BLaER1 (cell line): Measurements from ENCODE around the gene ATG9B.
"Not testable (repeated sequence)": the region's sequence is repeated elsewhere in the genome, so short reads cannot be mapped to it uniquely, and the experiment has no call there.

Experiments used
- H3K27ac ChIP-seq: shearing (Covaris generic); formaldehyde crosslinking; 2 replicates; pipeline ENCODE4 v1.8.1; 2022
- H3K27me3 ChIP-seq: shearing (Covaris generic); formaldehyde crosslinking; 2 replicates; pipeline ENCODE4 v1.8.1; 2022
- H3K36me3 ChIP-seq: shearing (Covaris generic); formaldehyde crosslinking; 2 replicates; pipeline ENCODE4 v1.8.1; 2022
- H3K4me1 ChIP-seq: shearing (Covaris generic); formaldehyde crosslinking; 2 replicates; pipeline ENCODE4 v1.8.1; 2022
- H3K4me2 ChIP-seq: shearing (Covaris generic); formaldehyde crosslinking; 2 replicates; pipeline ENCODE4 v1.8.1; 2022
- H3K4me3 ChIP-seq: shearing (Covaris generic); formaldehyde crosslinking; 2 replicates; pipeline ENCODE4 v1.8.1; 2022
- H3K9ac ChIP-seq: shearing (Covaris generic); formaldehyde crosslinking; 2 replicates; pipeline ENCODE4 v1.8.1; 2022
- H3K9me3 ChIP-seq: shearing (Covaris generic); formaldehyde crosslinking; 2 replicates; pipeline ENCODE4 v1.8.1; 2022
- H4K20me1 ChIP-seq: shearing (Covaris generic); formaldehyde crosslinking; 2 replicates; pipeline ENCODE4 v1.8.1; 2022
- Cebpa-rat ChIP-seq: shearing (Covaris generic); IDR thresholded peaks from 2 replicates; pipeline ENCODE4 v1.8.1; 2022

The ATG9B gene

DNA sequence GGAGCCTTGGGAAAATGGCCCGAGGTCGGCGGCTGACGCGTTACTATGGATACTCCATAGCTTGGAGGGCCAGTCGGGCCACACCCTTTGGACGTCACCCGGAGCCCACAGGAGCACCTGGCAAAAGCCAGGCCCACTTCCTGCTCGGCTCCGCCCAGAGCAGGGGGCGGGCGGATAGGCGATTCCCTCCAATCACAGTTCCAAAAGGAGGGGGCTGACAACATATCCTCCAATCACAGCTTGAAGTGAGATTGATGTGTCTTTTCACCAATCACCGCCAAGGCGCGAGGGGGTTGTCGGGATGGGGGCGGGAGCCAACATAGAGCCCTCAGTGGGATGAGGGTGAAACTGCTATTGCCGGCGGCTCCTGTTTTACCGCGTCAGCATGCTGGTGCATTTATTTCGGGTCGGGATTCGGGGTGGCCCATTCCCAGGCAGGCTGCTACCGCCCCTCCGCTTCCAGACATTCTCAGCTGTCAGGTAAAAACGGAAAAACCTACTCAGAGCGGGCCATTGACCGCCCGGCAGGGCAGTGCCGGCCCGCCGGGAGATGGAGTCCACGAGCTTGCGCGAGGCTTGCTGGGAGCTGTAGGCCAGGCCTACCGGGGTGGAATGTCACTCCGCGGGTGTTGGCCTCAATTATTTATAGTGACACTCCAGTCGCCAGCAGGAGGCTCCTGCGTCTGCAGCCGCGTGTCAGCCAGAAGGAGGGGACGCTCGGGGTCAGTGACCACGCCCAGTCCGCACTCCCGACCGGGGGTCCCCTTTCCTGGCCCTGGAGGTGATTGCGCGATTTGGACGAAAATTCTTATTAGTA is 4.0 kb upstream of the ATG9B start, which contains the start of gene ABCB8:
Gene ABCB8 (plus strand): TSS at position 320 of the 817 bp plus-strand sequence. CDS start 66 bp downstream, at position 386.
- H3K27ac ChIP-seq, result peak within 1 kb of the TSS; percentile 50
- no peaks in the 10 kb centered on the region for H3K9me3 ChIP-seq
- peak within 1 kb of the TSS; percentile 93 for H3K4me2 ChIP-seq

DNA sequence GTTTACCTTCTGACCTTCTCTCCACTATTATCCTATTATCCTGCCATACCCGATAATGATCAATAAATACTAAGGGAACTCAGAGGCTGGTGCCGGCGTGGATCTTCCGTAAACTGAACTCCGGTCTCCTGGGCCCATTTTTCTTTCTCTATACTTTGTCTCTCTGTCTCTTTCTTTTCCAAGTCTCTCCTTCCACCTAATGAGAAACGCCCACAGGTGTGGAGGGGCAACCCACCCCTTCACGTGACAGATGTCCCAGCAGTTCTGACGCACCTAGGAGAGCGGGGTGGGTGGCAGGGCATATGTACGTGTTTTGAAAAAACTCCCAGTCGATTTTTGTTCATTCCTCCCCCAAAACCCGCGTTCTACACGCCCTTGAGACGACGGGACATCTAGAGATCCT is 3.4 kb upstream of the ATG9B start:
- not testable (repeated sequence) for H3K27me3 ChIP-seq, H4K20me1 ChIP-seq, H3K27ac ChIP-seq, H3K9me3 ChIP-seq
- H3K9ac ChIP-seq, result peak overlapping the region; percentile 18; the same call in 1 of the 2 replicates
- peak overlapping the region; percentile 69 for H3K4me3 ChIP-seq
- peaks cover 33% of the 10 kb centered on the region for H3K4me1 ChIP-seq
- peaks cover 12% of the 10 kb centered on the region; the same call in 1 of the 2 replicates for H3K36me3 ChIP-seq
- H3K4me2 ChIP-seq, result peak overlapping the region; percentile 93

More for the DNA sequence above, 4.0 kb upstream of the ATG9B start, which contains the start of gene ABCB8:
- TF ChIP-seq Cebpa-rat, result no peak
- no peaks in the 10 kb centered on the region for H4K20me1 ChIP-seq
- peak within 1 kb of the TSS; percentile 69 for H3K4me3 ChIP-seq
- peak within 1 kb of the TSS; percentile 60 for H3K9ac ChIP-seq
- H3K27me3 ChIP-seq, result peaks cover 3% of the 10 kb centered on the region; the same call in 1 of the 2 replicates
- H3K36me3 ChIP-seq, result peaks cover 12% of the 10 kb centered on the region; the same call in 1 of the 2 replicates
- peaks cover 27% of the 10 kb centered on the region for H3K4me1 ChIP-seq

DNA sequence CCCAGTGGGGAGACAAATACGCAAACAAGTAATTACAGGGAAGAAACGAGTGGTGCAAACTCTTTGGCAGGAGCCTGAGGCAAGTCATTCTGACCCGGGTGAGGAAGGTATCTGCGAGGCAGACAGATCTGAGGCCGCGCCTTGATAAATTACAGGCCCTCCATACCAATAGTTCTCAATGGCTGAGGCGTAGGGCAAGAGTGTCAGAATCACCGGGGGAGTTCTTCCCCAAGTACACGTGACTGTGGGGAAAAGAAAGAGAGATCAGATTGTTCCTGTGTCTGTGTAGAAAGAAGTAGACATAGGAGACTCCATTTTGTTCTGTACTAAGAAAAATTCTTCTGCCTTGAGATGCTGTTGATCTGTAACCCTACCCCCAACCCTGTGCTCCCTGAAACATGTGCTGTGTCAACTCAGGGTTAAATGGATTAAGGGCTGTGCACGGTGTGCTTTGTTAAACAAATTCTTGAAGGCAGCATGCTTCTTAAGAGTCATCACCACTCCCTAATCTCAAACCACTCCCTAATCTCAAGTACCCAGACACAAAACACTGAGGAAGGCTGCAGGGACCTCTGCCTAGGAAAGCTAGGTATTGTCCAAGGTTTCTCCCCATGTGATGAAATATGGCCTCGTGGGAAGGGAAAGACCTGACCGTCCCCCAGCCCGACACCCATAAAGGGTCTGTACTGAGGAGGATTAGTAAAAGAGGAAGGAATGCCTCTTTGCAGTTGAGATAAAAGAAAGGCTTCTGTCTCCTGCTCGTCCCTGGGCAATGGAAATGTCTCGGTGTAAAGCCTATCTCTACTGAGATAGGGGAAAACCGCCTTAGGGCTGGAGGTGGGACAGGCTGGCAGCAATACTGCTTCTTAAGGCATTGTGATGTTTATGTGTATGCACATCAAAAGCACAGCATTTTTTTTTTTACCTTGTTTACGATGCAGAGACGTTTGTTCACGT is 2.8 kb upstream of the ATG9B start:
- H3K9ac ChIP-seq, H3K27ac ChIP-seq, H3K9me3 ChIP-seq, H3K4me3 ChIP-seq, H3K27me3 ChIP-seq, H4K20me1 ChIP-seq: not testable (repeated sequence)
- 0 out of 2 replicates have a peak, but pooled peaks cover 10% of the 10 kb centered on the region for H3K36me3 ChIP-seq
- H3K4me1 ChIP-seq, result peaks cover 33% of the 10 kb centered on the region
- H3K4me2 ChIP-seq, result peak overlapping the region; percentile 93

DNA sequence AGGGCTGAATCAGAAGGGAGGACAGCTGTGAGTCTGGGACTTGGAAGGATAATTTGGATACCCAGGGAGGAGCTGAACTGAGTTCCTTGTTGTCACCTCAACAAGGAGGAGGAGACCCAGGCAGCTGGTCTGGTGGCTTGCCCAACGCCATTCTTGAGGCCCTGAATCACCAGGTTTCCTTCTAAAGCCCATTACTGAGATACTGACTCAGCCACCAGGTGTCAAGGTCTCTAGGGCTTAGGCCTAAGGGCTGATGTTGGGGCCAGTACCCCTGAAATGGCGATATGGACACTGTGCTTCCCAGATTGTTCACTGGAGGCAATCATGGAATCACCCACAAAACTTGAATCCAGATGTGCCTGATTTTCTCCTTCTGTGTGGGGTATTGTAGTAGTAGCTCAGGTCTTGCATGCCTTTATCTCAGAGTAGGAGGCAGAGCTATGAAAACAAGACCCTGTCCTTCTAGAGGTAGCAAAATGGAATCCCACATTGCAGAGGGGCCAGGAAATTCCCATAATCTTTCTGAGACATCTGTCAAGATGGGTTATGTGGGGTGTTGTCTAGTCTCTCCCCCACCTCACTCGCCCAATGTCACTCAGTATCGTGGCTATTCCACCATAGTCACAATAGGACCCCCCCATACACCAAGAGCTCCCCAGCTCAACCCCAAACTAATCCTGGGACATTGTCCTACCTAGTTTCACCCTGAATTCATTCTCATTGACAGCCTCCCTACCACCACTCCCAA is 1.8 kb upstream of the ATG9B start:
- Histone ChIP-seq H3K4me3 (no peak overlapping the region), H3K4me1 (peaks cover 33% of the 10 kb centered on the region)

GRCh38 chr7:151023232-151023631 is 1.1 kb downstream of the ATG9B start:
- peak overlapping the region; percentile 72 for H3K4me2 ChIP-seq
- H3K36me3 ChIP-seq, result no peaks in the 10 kb centered on the region
- no peak overlapping the region for H3K27ac ChIP-seq
- H3K9me3 ChIP-seq, result no peaks in the 10 kb centered on the region
- H3K4me3 ChIP-seq, result no peak overlapping the region
- H3K4me1 ChIP-seq, result peaks cover 47% of the 10 kb centered on the region
- no peaks in the 10 kb centered on the region for H4K20me1 ChIP-seq
- TF ChIP-seq Cebpa-rat, result no peak
- H3K27me3 ChIP-seq, result peaks cover 18% of the 10 kb centered on the region
- peak overlapping the region; percentile 13; the same call in 1 of the 2 replicates for H3K9ac ChIP-seq

More for the DNA sequence above, 1.8 kb upstream of the ATG9B start:
- no peaks in the 10 kb centered on the region for H4K20me1 ChIP-seq
- 0 out of 2 replicates have a peak, but pooled peaks cover under 1% of the 10 kb centered on the region for H3K36me3 ChIP-seq
- H3K9me3 ChIP-seq, result no peaks in the 10 kb centered on the region
- H3K9ac ChIP-seq, result no peak overlapping the region
- no peak for TF ChIP-seq Cebpa-rat
- H3K27me3 ChIP-seq, result peaks cover 3% of the 10 kb centered on the region; the same call in 1 of the 2 replicates
- H3K27ac ChIP-seq, result no peak overlapping the region
- no peak overlapping the region for H3K4me2 ChIP-seq

DNA sequence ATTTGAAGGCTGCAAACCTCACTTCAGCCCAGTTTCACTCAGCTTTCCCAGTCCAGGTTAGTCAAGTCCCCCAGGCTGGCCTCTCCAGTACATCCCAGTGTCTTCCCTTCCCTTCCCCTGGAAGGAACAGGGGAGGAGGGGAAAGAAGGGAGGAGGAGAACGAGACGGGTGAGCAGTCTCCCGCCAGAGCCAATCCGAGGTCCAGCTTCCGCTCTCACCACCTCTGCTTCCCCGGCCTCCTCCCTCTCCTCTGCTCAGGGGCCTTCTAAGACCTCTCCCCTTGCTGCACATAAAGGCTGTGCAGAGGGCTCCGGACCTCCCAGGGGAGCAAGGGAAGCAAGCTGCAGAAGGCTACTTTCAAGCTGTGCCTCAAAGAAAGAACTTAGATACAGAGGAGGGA is 4.1 kb downstream of the ATG9B start:
- no peak for TF ChIP-seq Cebpa-rat
- peaks cover 64% of the 10 kb centered on the region for H3K4me1 ChIP-seq
- no peak overlapping the region for H3K27ac ChIP-seq
- H3K9ac ChIP-seq, result no peak overlapping the region
- no peaks in the 10 kb centered on the region for H3K36me3 ChIP-seq
- H3K4me2 ChIP-seq, result peak overlapping the region; percentile 100
- no peaks in the 10 kb centered on the region for H4K20me1 ChIP-seq
- H3K4me3 ChIP-seq, result no peak overlapping the region
- no peaks in the 10 kb centered on the region for H3K9me3 ChIP-seq
- H3K27me3 ChIP-seq, result peaks cover 14% of the 10 kb centered on the region

DNA sequence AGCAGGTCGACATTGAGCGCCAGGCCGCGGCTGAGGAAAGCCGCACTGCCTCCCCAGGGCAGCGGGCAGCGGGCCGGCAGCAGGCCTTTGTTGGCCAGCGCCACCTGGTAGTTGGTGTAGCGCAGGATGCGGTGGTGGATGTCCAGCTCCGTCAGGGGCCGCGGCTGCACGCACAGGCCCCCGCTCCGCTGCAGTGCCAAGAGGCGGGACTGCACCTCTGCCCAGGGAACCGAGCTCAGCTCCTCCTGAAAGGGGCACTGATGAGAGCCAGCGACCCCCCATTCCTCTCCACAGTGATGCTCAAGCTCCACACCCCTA is 5.2 kb downstream of the ATG9B start:
- H4K20me1 ChIP-seq, result no peaks in the 10 kb centered on the region
- peak overlapping the region; percentile 73; the same call in 1 of the 2 replicates for H3K9ac ChIP-seq
- peak overlapping the region; percentile 68 for H3K4me3 ChIP-seq
- no peak for TF ChIP-seq Cebpa-rat
- peaks cover 4% of the 10 kb centered on the region; the same call in 1 of the 2 replicates for H3K36me3 ChIP-seq
- peaks cover 76% of the 10 kb centered on the region for H3K4me1 ChIP-seq
- peaks cover 14% of the 10 kb centered on the region for H3K27me3 ChIP-seq
- H3K27ac ChIP-seq, result peak overlapping the region; percentile 57
- no peaks in the 10 kb centered on the region for H3K9me3 ChIP-seq
- peak overlapping the region; percentile 100 for H3K4me2 ChIP-seq

DNA sequence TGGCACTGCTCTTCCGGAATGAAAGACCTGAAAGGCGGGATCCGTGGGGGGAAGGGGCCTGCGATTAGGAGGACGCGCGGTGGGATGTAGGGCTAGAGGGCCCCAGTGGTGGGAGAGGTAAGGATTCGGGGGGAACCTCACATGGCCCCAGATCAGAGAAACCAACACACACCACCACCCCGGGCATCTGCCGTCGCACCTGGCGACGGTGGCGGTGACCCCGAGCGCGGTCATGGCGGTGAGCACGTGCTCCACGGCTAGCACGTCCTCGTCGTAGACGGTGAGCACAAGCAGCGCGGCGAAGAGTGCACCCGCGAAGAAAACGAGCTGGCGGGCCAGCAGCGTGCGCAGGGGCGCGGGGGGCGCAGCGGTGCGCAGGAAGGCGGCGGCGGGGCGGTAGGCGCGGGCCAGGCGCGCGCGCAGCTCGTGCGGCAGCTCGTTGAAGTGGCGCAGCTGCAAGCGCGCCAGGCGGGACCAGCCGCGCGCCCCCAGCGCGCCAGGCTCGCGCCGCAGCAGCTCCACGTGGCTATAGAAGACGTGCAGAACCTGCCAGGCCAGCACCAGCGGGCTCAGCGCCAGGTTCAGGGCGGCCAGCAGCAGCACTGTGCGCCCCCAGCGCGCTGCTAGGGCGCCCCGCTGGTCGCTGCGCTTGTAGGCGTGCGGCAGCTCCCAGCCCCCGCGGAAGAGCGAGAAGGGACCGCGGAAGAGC is 5.7 kb downstream of the ATG9B start:
- Histone ChIP-seq H4K20me1 (no peaks in the 10 kb centered on the region), H3K9ac (peak overlapping the region; percentile 73), H3K27me3 (peaks cover 14% of the 10 kb centered on the region), H3K36me3 (peaks cover 7% of the 10 kb centered on the region; the same call in 1 of the 2 replicates), H3K4me2 (peak overlapping the region; percentile 100), H3K27ac (peak overlapping the region; percentile 57), H3K9me3 (no peaks in the 10 kb centered on the region), H3K4me1 (peaks cover 77% of the 10 kb centered on the region), H3K4me3 (peak overlapping the region; percentile 68)
- TF ChIP-seq Cebpa-rat, result no peak
